NOMO-1 (cell line): ENCODE data around the gene KRTAP10-2.

Source experiments
- DNase-seq, 2 experiments: peaks; one replicate each; lab custom pipeline; 2025; ENCODE audit not compliant: unreplicated experiment in 2 of 2; lab: John Stamatoyannopoulos, UW

The KRTAP10-2 gene

DNA sequence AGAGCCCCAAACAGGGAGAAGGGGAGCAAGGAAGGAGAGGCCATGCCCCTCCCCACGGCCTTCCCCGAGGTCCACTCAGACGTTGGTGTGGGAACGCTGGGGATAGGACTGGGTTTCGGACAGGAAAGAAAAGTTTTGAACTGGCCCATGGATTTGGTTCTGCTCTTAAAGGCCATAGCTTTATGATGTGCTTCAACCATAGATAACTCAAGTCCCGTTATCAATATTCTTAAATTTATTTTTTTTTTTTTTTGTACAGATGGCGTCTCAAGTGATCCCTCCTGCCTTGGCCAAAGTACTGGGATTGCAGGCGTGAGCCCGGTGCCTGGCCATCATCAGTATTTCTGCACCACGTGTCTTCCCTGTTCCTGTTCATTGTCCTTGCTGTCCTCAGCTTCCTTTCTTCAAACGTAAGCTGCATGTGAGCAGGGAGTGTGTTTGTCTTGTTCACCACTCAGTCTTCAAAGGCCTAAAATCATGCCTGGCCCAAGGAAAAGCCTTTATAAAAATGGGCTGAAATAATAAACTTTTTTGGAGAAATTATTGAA is 10.5 kb downstream of the KRTAP10-2 start:
- no peak for DNase-seq

GRCh38 chr21:44539991-44540666 is 11.2 kb downstream of the KRTAP10-2 start, which contains the start of gene KRTAP10-1:
KRTAP10-1 (minus strand) TSS chr21:44540195; CDS start chr21:44540150, 45 bp downstream.
- DNase-seq = no peak

DNA sequence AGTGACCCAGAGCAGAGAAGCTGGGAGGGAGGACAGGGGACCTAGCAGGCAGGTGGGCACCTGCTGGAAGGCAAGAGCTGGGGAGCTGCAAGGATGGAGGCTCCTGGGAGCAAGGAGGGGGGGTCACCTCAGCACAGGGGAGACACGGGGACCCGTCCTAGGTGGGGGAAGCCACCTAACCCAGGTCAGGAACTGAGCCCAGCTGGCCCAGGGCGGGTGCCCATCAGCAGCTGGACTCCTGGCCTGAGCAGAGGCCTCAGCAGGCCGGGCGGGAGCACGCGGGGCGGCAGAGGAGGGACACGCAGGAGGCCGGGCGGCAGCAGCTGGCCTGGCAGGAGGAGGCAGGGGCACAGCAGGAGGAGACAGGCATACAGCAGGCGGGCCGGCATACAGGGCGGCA is 12.3 kb downstream of the KRTAP10-2 start:
- no peak for DNase-seq

GRCh38 chr21:44537930-44538911 is 13.1 kb downstream of the KRTAP10-2 start:
- no peak for DNase-seq

- no peak for DNase-seq
Measured at GRCh38 chr21:44535963-44536362, 15.3 kb downstream of the KRTAP10-2 start.

- no peak for DNase-seq
Measured at GRCh38 chr21:44534688-44535087, 16.6 kb downstream of the KRTAP10-2 start.

- DNase-seq = no peak
Measured at GRCh38 chr21:44533891-44534627, 17.2 kb downstream of the KRTAP10-2 start.

GRCh38 chr21:44533121-44533890 is 18.0 kb downstream of the KRTAP10-2 start:
- no peak for DNase-seq

DNA sequence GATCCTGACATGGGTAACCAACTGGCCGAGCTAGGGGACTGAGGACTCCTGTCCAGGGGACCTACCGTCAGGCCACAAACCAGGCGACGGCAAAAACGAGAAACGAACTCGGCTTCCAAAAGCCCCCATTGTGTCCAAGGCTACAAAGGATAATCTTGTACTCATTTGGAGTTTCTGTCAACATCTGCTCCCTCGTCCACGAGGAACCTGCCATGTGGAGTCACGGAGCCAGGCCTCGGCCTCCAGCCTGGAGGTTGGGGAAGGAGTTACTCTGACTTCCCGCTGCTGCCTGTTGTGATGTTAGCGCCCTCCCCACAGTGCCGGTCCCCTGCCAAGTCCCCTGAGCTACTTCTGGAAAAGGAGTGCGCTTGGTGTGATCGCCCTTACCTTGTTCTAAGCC is 18.6 kb downstream of the KRTAP10-2 start:
- no peak for DNase-seq

GRCh38 chr21:44531606-44532564 is 19.4 kb downstream of the KRTAP10-2 start:
- no peak for DNase-seq

- no peak for DNase-seq
Measured at GRCh38 chr21:44530903-44531605, 20.3 kb downstream of the KRTAP10-2 start.

DNA sequence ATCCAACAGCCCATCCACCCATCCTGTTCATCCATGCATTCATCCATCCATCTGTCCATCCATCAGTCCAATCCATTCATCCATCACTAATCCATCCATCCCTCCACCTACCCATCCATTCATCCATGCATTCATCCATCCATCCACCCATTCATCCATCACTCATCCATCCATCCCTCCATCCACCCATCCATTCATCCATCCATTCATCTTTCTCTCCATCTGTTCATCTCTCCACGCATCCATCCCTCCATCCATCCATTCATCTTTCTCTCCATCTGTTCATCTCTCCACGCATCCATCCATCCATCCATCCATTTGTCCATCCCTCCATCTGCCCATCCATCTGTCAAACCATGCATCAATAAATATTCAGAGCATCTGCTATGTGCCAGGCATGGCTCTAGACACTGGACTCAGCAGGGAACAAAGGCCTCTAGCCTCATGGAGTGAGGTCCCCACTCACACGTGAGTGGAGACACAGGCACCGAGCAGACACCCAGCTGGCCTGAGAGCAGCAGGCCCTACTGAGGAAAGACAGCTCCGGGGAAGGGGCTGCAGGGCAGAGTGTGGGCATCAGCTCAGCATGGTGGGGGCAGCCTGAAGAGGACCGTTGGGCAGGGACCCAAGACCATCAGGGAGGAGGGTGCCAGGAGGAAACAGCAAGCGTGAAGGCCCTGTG is 20.9 kb downstream of the KRTAP10-2 start:
- DNase-seq = no peak

DNA sequence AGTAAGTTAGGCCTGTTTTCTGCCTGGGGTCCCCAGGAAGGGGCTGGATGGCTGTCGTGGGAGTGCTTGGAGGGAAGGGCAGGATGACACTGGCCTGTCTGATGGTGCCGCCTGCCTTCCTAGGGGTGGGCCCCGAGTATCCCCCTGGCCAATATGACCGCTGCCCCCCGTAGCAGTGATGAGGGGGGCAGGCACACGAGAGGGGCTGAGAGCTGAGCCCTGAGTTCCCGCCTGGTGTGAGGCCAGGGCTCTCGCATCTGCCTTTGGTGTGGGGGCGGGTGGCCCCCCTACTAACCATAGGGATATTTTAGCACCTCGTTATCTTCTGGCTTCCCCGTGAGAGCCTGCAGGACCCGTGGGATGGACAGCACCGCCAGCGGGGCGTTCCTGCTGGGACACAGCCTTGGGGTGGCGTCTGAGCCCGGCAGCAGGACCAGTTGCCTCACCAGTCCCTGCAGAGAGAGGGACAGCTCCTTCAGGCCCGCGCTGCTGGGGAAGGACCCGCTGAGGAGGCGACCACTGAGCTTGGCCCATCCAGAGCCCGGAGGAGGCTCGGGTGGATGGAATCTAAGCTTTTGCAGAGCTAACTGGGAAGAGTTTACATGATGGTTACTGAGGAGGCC is 21.7 kb downstream of the KRTAP10-2 start:
- DNase-seq = no peak

GRCh38 chr21:44529011-44529421 is 22.3 kb downstream of the KRTAP10-2 start:
- DNase-seq = no peak

- no peak for DNase-seq
Measured at GRCh38 chr21:44528634-44528995, 22.7 kb downstream of the KRTAP10-2 start.

GRCh38 chr21:44527983-44528633 is 23.2 kb downstream of the KRTAP10-2 start:
- no peak for DNase-seq
